Stimulated activated CD8-positive, alpha-beta memory T cell treated with anti-CD3 and anti-CD28 coated beads, Interleukin-4, amount 100 ng/mL, for 4 hours (primary cell): ENCODE measurements around the gene RABEP1.
A peak's percentile ranks its signal among the peaks of the same experiment; 100 is the strongest.

ENCODE experiments used
- DNase-seq, 2 donors: peaks; one replicate each; pipeline ENCODE4 v3.0.0-alpha.2; 2020; ENCODE audit warnings: low read depth in 2 of 2, low spot score in 1 of 2

The RABEP1 gene

DNA sequence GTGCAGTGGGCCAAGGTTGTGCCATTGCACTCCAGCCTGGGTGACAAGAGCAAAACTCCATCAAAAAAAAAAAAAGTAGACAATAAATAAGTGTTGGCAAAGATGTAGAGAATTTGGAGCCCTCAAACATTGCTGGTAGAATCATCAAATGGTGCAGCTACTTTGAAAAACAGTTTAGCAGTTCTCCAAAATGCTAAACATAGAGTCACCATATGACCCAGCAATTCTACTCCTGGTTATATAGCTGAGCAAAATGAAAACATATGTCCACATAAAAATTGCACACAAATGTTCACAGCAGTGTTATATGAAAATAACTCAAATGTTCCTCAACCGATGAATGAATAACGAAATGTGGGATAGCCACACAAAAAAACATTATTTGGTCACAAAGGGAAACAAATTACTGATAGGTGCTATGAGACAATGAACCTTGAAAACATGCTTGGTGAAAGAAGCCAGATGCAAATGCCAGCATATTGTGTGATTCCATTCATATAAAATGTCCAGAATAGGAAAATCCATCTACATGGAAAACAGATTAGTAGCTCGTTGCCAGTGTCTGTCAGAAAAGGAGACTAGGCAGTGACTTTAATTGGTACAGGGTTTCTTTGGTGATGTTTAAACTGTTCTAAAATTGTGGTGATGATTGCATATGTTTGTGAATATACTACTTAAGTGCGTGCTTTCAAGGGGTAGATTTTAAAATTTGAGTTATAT, 12.7 kb upstream of the RABEP1 start:
- DNase-seq, result no peak

DNA sequence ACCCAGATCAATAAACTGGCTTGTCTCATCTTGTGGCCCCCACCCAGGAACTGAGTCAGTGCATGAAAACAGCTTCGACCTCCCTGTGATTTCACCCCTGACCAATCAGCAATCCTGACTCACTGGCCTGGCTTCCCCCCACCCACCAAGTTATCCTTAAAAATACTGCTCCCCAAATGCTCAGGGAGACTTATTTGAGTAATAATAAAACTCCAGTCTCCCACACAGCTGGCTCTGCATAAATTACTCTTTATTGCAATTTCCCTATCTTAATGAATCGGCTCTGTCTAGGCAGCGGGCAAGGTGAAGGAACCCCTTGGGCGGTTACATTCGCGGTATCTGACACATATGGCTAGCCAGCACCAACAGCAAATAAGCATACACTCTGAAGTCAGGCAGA, 9.8 kb upstream of the RABEP1 start:
- DNase-seq, result no peak

DNA sequence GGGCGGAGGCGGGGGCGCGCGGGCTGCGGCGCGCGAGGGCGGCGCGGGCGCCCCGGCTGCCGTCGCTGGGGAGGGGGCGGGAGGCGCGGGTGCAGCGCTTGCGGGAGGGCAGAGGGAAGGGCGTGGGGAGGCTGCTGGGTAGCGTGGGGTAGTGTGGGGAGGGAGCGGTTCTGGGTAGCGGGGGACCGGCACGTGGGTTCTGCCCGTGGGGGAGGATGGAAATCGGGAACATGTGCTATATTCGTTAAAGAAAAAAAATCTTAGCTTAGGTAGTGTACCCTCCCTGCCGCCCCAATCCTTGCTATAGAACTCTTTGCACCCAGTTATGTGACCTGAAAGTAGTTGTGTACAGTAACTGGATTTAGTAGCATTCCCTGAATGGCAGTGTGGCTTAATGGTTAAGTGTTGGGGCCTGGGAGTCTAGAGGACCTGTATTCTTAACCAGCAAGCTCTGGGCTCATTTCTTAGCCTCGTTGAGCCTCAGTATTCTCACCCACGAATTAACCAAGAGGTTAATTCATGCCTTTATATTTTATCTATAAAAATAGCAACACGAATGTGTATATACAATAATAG, 646 bp downstream of the RABEP1 start:
- DNase-seq, result peak; percentile 35 to 44

DNA sequence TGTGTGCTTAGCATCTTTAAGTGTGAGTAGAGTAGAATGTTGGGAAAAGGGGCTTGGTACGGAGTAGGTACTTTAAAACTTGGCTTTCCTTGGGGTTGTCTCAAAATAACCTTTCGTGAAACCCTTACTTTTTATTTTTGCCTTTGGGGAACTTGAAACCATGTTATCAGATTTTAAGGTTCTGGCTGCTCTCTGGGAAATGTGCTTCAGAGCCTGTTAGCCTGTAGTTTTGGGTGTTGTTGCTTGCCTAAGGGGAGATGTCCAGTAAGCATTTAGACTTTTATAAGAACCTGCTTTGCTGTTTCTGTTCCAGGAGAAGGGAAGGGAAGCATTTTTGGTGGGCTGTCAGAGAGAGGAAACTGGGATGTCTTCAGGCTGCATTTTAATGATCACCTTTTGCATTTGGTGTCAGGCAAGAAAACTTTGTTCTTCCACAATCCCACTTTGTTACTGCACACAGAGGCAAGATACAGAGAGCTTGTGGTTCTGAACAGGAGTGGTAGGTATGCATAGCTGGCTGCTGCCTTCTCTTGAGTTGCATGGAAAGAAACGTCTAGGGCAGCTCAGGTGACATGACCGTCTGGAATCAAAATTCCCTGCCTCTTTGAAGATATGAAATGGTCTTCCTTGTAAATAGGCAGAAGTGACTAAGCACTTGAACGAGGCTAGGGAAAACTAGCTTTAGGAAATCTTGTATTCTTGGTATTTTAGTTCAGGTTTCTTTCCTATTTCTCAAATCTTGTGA, 1.7 kb downstream of the RABEP1 start:
- no peak for DNase-seq

DNA sequence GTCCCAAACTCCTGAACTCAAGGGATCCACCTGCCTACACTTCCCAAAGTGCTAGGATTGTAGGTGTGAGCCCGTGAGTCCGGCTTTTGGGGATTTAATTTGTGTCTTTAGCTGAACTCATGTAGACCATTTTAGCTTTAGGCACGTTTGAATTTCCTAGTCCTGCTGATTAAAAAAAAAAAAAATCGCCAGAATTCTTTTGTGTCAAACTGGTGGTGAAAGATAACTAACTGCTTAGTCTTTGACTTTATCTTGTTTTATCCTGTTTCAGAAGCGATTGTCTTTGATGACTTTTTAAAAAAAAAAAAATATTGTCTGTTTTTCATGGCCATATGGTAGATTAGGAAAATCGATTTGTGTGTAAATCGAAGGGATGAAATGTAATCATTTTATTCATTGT, 2.6 kb downstream of the RABEP1 start:
- no peak for DNase-seq

DNA sequence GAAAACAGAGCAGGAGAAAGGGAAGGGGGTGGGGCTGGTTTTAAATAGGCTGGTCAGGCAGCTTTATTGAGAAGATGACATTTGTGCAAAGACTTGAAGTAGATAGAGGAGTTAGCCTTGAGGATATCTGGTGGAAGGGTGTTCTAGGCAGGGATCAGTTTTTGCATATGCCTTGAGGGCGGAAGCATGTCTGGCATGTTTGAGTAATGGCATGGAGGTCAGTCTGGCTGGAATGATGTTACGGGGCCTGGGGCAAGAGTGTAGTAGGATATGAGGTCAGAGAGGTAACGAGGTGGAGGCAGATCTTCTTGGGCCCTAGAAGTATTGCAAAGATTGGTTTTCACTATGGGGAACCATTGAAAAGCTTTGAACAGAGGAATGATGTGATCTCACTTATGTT, 4.8 kb downstream of the RABEP1 start:
- no peak for DNase-seq

DNA sequence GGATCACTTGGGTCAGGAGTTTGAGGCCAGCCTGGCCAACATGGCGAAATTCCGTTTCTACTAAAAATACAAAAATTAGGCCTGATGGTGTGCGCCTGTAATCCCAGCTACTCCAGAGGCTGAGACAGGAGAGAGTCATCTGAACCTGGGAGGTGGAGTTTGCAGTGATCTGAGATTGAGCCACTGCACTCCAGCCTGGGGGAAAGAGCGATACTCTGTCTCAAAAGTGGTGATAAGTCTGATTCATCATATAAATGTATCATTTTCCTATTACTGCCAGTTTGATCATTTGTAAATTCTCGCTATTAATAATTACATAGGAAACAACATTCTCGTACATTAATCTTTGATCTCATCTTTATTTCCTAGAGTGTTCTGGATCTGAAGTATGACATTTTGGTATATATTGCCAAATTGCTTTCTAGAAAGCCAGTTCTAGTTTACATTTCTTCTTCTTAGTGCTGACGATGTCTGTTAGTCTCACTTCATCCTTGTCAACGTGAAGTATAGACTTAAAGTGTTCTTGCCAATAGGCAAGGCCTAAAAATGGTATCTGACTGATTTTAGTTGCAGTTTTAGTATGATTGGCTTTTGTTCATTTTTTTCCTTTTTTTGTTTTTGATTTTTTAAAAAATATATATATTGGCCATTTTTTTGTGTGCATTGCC, 9.7 kb downstream of the RABEP1 start:
- DNase-seq, result no peak

DNA sequence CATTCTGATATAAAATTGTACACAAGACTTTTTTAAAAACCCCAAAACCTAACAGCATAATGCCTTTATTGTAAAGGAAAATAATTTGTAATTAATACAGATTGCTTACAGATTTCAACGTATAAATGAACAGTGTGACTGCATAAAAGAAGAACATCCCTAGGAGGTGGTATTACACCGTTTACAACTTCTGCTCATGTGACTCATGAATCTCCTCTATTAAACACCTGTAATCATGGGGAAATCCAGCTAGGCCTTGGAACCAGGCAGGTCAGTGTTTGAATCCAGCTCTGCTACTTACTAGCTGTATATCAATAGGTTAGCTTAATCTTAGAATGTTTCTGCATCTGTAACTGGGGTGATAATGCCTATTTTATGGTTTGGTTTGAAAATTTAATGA, 15.2 kb downstream of the RABEP1 start:
- no peak for DNase-seq

DNA sequence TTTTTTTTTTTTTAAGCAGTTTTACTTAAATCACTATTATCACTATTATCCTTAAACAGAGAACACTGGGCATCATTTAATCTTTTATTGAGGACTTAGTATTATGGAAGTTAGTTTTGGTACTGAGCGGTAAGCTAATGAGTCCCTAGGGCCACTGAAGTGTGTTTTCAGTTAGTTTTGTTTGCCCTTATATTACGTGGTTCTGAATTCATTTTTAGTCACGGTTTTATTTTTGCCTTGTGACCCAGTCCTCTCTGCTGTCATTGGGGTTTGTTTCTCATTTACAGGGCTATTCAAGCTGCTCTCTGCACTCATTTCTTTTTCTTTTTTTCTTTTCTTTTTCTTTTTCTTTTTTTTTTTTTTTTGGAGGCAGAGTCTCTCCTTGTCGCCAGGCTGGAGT, 17.3 kb downstream of the RABEP1 start:
- no peak for DNase-seq

DNA sequence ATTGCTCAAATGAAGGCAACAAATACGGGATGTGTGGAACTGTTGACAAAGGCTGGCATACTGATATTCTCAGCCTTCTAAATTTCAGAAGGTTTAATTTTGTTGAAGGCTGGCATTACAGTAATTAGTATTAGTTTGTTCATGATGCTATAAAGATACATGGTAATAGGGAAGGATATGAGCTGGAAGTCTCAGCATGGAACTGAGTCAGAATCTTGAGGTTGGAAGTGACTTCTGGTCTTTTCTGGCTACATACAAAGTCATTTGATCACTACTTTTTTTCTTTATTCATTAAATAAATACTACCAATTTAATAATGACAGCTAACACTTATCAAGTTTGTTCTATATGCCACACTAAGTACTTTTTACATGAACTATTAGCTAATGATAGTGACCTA, 22.6 kb downstream of the RABEP1 start:
- no peak for DNase-seq

DNA sequence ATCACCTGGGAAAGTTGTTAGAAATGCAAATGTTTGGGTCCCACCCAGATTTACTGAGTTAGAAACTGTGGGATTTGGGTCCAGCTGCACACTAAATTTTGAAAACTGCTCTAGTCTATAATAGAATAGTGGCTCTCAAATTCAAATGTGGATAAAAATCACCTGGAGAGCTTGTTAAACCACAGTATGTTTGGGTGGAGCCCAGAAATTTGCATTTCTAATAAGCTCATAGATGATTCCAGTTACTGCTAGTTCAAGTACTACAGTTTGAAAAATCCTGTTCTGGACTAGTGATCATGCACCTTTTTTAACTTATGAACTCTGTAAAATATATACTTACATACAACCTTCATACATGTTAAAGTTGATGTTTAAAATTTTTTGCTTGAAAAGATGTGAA, 27.8 kb downstream of the RABEP1 start:
- DNase-seq, result no peak

DNA sequence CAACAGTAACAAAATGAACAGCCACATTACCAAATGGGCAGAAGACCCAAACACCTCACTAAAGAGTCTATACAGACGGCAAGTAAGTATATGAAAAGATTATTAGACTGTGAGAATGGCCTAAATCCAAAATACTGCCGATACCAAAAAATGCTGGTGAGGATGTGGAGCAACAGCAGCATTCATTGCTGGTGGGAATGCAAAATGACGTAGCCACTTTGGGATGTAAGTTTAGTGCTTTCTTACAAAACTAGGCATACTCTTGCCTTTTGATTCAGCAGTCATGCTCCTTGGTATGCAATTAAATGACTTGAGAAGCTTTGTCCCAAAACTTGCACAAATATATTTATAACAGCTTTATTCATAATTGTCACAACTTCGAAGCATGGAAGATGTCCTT, 43.8 kb downstream of the RABEP1 start:
- no peak for DNase-seq

DNA sequence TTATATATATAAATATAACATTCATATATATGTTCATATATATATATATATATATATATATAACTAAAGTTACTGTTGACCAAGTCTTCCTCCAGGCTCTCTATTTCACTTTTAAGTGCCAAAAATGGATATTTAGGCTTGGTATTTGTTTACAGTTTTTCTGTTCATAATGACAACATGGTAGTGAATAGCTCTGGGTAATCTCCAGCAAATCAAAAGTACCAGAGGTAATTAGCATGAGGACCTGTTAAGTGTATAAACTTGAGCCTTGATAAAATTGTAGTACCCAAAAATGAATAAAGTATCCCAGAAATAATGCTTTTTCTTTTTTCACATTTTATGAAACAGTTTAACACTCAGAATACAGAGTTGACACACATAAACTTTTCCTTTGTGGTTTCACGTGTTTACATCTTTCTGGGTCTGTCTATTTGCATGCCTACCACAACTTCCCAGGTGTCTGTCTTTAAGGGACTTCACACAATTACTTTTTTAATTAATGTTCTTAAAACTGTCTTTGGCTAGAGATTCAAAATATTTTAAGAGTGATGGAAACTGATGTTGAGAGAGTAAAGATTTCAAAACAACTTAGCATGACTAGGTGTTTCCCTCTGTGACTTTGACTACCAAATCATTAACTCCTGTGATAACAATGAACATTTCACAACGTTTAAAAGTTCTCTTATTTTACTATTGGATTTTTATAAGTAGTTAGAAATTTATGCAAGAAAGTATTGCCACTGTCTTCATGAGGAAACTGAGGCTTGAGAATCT, 47.9 kb downstream of the RABEP1 start:
- no peak for DNase-seq

DNA sequence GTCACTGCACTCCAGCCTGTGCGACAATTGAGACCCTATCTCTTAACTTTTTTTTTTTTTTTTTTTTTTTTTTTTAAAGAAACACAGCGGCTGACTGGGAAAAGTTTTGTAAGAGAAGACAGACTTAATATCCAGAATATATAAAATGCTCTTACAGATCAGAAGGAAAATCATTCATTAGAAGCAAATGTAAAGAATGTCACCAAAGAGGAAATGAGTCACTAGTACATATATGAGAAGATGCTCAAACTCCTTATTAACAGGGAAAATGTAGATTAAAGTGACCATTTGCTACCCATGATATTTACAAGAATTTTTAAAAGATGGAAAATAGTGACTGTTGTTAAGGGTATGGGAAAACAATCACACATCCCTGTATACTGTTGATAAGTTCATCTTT, 48.9 kb downstream of the RABEP1 start:
- DNase-seq, result no peak

DNA sequence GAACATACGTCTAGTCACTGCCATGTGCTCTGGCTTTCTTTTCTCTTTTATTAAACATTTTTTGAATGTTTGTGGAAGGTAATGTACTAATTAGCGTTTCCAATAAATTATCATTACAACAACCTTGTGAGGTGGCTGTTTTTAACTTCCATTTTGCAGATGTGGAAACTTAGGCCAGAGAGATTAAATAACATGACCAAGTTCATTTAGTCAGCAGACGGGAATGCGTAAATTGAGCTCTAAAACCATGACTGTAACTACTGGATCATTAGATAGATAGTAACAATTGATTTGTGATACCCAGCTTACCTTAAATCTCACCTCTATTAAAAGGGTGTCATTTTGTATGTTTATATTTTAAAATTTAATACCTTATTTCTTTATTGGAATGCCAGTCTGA, 49.4 kb downstream of the RABEP1 start:
- DNase-seq, result no peak

DNA sequence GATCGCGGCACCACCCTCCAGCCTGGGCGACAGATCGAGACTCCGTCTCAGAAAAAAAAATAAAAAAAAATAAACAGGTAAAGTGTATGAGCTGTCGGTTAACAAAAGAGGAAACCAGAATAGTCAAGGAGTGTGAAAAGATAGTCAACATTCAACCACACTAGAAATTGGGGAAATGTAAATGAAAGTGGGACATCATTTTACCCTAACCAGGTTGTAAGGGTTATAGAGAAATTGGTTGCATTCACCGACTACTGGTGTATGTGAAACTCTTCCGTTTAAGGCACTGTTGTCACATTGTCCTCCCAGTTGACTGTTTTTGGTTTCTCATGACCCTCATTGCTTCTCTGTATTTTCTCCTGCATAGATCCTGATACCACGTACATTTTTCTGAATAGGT, 62.8 kb downstream of the RABEP1 start:
- DNase-seq, result no peak

DNA sequence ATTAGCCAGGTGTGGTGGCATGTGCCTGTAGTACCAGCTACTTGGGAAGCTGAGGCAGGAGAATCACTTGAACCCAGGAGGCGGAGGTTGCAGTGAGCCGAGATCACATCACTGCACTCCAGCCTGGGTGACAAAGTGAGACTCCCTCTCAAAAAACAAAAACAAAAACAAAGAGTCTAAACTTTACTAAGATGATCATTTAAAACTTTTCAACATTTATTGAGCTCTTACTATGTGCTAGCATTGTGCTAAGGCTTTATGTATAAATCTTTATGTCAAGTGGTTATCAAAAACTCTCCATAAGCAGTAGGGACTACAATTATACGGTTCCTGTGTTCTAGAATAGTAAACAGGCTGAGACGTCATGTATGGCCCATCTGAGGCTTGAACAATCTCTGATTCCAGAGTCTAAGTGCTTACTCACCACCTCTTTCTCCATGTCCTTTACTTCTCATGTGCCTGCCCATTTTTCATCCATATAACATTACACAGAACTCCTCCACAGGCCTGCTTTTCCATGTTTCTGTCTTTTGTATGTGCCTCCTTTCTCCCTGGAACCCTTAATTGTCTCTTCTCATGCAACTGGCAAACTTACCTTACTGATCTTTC, 70.7 kb downstream of the RABEP1 start:
- DNase-seq, result no peak

DNA sequence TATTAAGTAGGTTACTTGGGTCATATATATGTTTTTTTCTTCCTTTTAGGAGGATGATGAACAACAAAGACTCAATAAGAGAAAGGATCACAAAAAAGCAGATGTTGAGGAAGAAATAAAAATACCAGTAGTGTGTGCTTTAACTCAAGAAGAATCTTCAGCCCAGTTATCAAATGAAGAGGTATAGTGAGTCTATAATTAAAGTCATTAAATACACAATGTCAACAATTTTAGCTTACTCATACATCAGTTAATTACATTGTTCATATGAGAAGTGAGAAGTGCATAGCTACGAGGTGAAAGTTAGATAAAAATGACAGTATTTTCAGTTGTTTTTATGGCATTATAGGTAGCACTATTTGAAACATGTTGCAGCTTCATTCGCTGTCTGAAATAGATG, 72.2 kb downstream of the RABEP1 start:
- no peak for DNase-seq

DNA sequence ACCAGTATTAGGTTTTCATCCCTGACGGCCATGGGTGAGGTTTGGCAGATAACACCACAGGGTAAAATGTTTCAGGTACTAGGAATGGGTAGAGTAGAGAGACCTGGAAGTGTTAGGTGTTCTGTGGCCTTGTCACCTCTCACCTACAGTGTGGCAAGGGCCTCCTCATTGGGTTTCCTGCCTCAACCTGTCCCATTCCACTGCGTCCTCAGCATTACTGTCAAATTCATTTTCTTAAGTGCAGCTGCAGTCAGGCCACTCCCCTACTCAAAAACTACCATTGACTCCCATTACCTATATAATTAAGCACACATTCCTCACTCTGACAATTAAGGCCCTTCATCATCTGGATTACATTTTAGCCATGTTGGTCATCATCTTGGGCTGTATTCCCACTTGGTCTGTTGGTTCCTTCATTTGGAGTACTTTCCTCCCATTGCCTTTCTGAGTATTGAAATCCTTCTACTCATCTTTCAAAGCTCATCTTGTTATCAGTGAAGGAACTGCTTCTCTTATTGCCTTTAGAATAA, 72.9 kb downstream of the RABEP1 start:
- no peak for DNase-seq

DNA sequence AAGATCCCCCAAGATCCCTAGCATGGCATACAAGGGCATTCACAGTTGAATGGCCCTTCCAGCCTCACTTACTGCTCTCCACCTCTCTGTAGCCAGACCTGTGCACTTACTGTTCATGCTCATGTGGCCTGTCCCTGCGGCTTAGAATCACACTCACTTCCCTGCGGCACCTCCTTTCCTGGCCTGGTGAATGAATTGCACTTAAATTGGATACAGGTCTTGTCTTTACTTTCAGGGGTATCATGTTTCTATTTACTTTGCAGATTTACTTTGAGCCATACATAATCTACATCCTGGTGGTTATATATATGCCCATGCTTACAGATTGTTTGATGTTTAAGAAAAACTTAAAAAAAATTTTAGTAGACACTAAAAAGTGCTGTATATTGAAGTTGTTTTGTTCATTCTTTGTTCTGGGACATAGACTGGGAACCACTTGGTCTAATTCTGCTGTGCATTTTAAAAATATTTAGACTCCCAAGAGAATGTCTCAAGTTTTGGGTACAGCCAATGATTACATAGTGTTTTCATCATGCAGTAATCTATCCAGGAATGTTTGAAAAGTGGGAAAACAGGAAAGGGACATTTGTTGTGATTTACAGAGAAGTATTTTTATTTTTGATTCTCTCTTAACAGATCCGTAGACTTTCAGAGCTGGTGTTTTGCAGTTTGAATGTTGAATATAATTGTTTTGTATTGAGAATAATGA, 73.5 kb downstream of the RABEP1 start:
- DNase-seq, result no peak
